ENCODE results near the gene SAGE1. TPM values are rescaled to one million over a fixed set of nuclear protein-coding genes. Genes with fewer than 3 reads are reported as not detected.
A peak's percentile ranks its signal among the peaks of the same experiment; 100 is the strongest.

SAGE1 gene
- total and polyA plus RNA-seq, 5 experiments from 2014 or later: not detected

- POLR2A ChIA-PET: no interaction called here
- H3K27me3 Mint-ChIP-seq: no peaks in the 10 kb centered on the region
- H3K9me3 Mint-ChIP-seq: peaks cover 0 to 7% (median 0%) of the 10 kb centered on the region in 9 donors
- no peak overlapping the region for H3K4me3 Mint-ChIP-seq
- H3K4me1 Mint-ChIP-seq: peaks cover 0 to 2% (median 0%) of the 10 kb centered on the region in 4 donors
- ATAC-seq: no peak
- peak in 8 of 10 donors; percentile 1 to 39 (median 18) for DNase-seq
- H3K27ac Mint-ChIP-seq: no peak overlapping the region
- no peaks in the 10 kb centered on the region for H3K36me3 Mint-ChIP-seq
Measured at GRCh38 chrX:135931644-135932487, 38.4 kb downstream of the SAGE1 start.

DNA sequence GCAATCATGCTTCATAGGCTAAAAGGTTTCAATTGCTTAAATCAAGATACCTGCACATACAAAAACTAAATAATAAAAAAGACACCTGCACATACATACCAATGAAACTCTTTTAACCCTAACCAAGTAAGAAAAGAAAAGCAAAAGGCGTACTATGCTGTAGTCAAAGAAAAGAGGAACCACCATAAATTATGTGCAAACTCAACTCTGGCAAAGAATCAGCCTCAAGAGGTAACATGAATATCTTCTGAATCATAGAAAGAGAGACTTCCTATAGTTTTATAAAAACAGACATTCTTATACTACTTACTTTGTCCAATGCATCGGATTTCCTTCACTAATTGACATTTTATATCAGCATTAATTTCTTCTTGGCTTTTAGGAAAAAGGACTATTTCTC is 51.0 kb downstream of the SAGE1 start:
- Mint-ChIP-seq H3K4me1 (no peaks in the 10 kb centered on the region), H3K27ac (no peak overlapping the region), H3K27me3 (peaks cover 0 to 3% (median 0%) of the 10 kb centered on the region in 5 donors), H3K36me3 (peaks cover 0 to 14% (median 7%) of the 10 kb centered on the region in 3 donors), H3K9me3 (peaks cover 0 to 6% (median 0%) of the 10 kb centered on the region in 9 donors), H3K4me3 (no peak overlapping the region)
- DNase-seq: no peak
- no peak for ATAC-seq
- POLR2A ChIA-PET: no interaction called here

- Mint-ChIP-seq H3K27ac (peak overlapping the region in 2 of 10 donors; percentile 28 to 70), H3K27me3 (no peaks in the 10 kb centered on the region)
Measured at GRCh38 chrX:135951291-135951690, 57.8 kb downstream of the SAGE1 start.

More at GRCh38 chrX:135951291-135951690, 57.8 kb downstream of the SAGE1 start:
- Mint-ChIP-seq H3K4me3 (peak overlapping the region in 1 of 10 donors; percentile 21), H3K4me1 (peaks cover 0 to 2% (median 0%) of the 10 kb centered on the region in 4 donors), H3K36me3 (peaks cover 0 to under 1% (median 0%) of the 10 kb centered on the region in 3 donors), H3K9me3 (no peaks in the 10 kb centered on the region)
- ATAC-seq (no peak), DNase-seq (no peak)
- POLR2A ChIA-PET: no interaction called here

Other genes with a start within 250 kb of the SAGE1 start
- gene CT45A1, start 180.1 kb upstream of the SAGE1 start, total RNA-seq: not detected
- not detected for gene CT45A1, start 180.1 kb upstream of the SAGE1 start, polyA plus RNA-seq
- not detected for gene CT45A3, start 125.5 kb upstream of the SAGE1 start, total RNA-seq
- not detected for gene CT45A3, start 125.5 kb upstream of the SAGE1 start, polyA plus RNA-seq
- gene CT45A5, start 108.2 kb upstream of the SAGE1 start, total RNA-seq: not detected
- gene CT45A5, start 108.2 kb upstream of the SAGE1 start, polyA plus RNA-seq: not detected
- gene CT45A6, start 90.9 kb upstream of the SAGE1 start, total RNA-seq: not detected
- not detected for gene CT45A6, start 90.9 kb upstream of the SAGE1 start, polyA plus RNA-seq
- gene CT45A2, start 73.7 kb upstream of the SAGE1 start, total RNA-seq: not detected
- not detected for gene CT45A2, start 73.7 kb upstream of the SAGE1 start, polyA plus RNA-seq
- not detected for gene CT45A7, start 56.4 kb upstream of the SAGE1 start, total RNA-seq
- gene CT45A7, start 56.4 kb upstream of the SAGE1 start, polyA plus RNA-seq: not detected
- not detected for gene CT45A8, start 39.2 kb upstream of the SAGE1 start, total RNA-seq
- gene CT45A8, start 39.2 kb upstream of the SAGE1 start, polyA plus RNA-seq: not detected
- not detected for gene CT45A9, start 21.9 kb upstream of the SAGE1 start, total RNA-seq
- not detected for gene CT45A9, start 21.9 kb upstream of the SAGE1 start, polyA plus RNA-seq
- not detected for gene CT45A10, start 272 bp upstream of the SAGE1 start, total RNA-seq
- not detected for gene CT45A10, start 272 bp upstream of the SAGE1 start, polyA plus RNA-seq
- 10 to 100 TPM; 24.8 to 25.3 TPM for gene MMGT1, start 80.3 kb downstream of the SAGE1 start, total RNA-seq
- 1 to 10 TPM; 6.9 to 8.3 (median 7.7) TPM for gene MMGT1, start 80.3 kb downstream of the SAGE1 start, polyA plus RNA-seq
- gene SLC9A6, start 91.7 kb downstream of the SAGE1 start, total RNA-seq: 10 to 100 TPM; 16.3 to 18.6 TPM
- 10 to 100 TPM; 14.4 to 18.3 (median 17.1) TPM for gene SLC9A6, start 91.7 kb downstream of the SAGE1 start, polyA plus RNA-seq